NCI-H2227 (cell line): ENCODE data around the gene MACROD1.
A peak's percentile ranks its signal among the peaks of the same experiment; 100 is the strongest.

Experiments
- DNase-seq: peaks from one replicate; lab custom pipeline; 2025; ENCODE audit not compliant: unreplicated experiment; lab: John Stamatoyannopoulos, UW

Gene MACROD1

DNA sequence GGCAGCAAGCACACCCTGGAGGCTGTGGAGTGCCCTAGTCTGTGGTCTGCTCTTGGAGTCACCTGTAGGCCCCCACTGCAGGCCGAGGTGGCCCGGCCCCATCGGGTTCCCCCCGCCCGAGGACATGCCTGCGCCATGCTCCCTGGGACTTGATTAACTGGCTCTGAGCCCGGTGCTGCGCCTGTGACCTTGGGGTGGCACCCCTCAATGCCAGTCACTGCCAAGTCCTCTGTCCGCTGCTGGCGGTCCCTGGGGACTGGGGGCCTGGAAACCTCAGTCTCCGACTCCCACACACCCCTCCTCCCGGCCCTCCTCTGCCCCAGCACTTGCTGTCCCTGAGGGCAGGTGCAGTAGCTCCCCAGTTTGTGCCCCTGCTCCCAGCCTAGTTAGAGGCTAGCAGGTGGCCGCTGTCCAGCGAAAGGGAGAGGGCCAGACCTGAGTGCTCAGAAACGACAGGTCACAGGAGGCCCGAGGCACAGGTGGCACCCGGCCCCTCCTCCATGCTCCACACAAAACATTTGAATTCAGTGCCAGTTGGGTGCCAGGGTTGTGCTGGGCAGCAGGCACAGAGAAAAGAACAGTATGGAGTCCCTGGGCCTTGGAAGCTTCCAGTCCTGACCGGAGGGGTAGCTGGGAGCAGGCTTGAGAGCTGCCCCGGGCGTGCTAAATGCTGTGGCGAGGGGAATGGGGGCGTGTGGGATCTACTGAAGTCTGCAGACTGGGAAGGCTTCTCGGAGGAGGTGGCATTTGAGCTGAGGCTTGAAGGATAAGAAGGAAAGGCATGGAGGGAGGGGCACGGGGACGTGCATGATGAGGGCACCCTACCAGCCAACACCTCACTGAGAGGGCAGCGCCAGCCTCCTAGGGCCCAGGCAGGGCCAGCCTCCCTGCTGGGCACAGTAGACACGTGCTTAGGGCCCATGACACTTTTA, 146.5 kb downstream of the MACROD1 start:
- DNase-seq, result no peak

GRCh38 chr11:64018310-64018709, 147.6 kb downstream of the MACROD1 start:
- DNase-seq, result no peak

DNA sequence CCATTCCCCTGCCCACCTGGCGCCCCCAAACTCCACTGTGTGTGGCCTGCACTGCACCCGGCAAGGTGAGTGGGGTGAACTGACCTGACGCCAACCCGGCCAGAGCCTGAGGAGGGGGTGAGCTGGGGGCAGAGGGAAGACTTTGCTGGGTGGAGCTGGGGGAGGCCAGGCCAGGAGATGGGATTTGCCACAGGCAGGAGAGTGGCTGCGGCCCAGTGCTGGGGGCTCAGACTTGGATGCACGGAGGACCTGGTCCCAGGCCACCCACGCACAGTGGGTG, 148.0 kb downstream of the MACROD1 start:
- DNase-seq, result no peak

GRCh38 chr11:64015935-64016845, 149.7 kb downstream of the MACROD1 start:
- DNase-seq, result peak; percentile 27

GRCh38 chr11:64015510-64015909, 150.4 kb downstream of the MACROD1 start:
- no peak for DNase-seq

- DNase-seq, result peak; percentile 33
Observed at GRCh38 chr11:64014356-64014755, 151.6 kb downstream of the MACROD1 start.

DNA sequence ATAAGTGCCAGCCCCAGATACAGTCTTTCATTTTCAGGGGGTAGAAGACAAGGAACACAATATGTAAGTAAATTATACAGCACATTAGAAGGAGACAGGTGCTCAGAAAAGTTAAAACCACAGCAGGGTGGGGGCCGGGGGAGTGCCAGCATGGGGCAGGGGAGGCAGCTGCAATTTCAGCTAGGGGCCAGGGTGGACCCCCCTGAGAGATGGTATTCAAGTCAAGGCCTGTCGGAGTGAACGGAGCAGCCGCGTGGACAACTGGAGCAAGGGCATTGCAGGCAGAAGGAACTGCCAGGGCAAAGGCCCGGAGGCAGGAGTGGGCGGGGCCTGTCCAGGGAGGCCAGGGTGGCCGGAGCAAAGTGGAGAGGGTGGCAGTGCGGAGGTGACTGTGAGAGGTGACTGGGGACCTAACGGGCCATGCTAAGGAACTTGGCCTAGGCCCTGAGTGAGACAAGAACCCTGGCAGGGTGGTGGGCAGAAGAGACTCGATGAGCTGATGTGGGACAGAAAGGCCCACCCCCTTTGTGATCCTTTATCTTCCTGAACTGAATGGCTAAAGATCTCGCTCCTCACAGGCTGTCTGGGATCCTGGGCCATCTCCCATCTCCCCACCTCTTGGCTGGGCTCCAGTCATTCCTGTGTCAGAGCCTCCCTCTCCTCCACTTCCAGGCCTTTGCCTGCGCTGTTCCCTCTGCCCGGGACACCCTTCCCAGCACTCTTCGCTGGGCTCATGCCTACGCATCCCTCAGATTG, 152.6 kb downstream of the MACROD1 start:
- no peak for DNase-seq

- DNase-seq, result no peak
Observed at GRCh38 chr11:64011371-64011770, 154.5 kb downstream of the MACROD1 start.

GRCh38 chr11:64010783-64011182, 155.1 kb downstream of the MACROD1 start:
- no peak for DNase-seq

- no peak for DNase-seq
Observed at GRCh38 chr11:64009710-64010109, 156.2 kb downstream of the MACROD1 start.

GRCh38 chr11:64008914-64009633, 156.8 kb downstream of the MACROD1 start:
- no peak for DNase-seq

- no peak for DNase-seq
Observed at GRCh38 chr11:64008283-64008913, 157.5 kb downstream of the MACROD1 start.

GRCh38 chr11:64007629-64008282, 158.2 kb downstream of the MACROD1 start:
- DNase-seq, result peak; percentile 86

- peak; percentile 62 for DNase-seq
Observed at GRCh38 chr11:64007160-64007628, 158.7 kb downstream of the MACROD1 start.

DNA sequence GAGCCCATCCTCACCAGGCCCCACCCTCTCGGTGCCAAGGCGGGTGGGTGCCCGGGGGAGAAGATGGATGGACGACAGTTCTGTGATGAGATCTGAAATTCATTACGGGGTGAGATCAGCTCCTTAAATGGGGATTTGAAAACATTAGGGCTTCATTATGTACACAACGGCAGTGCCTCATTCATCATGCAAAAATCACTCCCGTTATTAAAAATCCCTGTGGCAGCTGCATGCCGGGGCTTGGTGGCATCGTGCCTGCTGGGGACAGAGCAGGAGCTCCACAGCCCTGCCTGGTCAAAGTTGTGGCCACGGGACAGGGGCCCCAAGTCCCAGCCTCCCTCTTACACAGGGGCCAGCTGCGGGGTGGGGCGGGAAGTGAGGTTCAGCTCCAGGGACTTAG, 159.5 kb downstream of the MACROD1 start:
- no peak for DNase-seq

GRCh38 chr11:64005691-64006090, 160.2 kb downstream of the MACROD1 start:
- no peak for DNase-seq

GRCh38 chr11:64004590-64004984, 161.3 kb downstream of the MACROD1 start:
- no peak for DNase-seq

DNA sequence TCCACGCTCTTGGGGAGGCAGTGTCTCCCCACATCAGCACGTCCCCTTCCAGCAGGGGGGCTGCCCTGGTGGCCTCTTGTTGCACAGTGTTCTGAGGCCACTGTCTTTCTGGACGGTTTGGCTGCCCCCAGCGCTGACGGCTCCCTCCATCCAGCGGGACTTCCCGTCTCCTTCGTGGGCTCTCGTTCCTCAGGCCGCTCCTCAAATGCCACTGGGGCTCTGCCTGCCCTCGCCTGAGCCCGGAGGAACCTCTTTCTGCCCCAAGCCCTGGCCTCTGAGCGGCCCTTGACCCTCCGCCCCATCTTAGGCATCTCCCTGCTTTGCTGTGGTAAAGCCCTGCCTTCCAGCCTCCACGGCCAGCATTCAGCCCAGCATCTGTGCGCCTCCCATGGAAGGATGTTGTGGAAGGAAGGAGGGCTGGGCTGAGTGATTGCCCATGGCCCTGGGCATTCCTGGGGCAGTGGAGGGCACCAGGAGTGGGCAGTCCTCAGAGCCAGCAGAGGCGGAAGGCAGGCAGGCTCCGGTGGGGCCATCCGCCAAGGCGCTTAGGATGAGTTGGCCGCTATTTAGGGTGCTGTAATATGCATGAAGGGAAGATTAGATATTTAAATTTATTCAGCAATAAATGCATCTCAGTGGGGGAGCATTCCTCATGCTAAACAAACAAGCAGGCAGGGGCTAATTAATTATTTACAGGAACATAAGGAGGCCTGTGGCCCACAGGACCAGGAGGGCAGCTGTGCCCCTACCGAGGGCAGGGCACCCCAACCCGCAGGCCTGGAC, 161.9 kb downstream of the MACROD1 start:
- no peak for DNase-seq
